Endothelial cell of umbilical vein (primary cell): Measurements from ENCODE around the gene MTG2.

ENCODE experiments used
- EZH2 ChIP-seq: IDR thresholded peaks from 2 replicates; pipeline ENCODE4 v1.6.1; 2012; ENCODE audit warnings: borderline replicate concordance, low read depth, mild to moderate bottlenecking, moderate library complexity, low read length, inconsistent platforms; ENCODE audit not compliant: severe bottlenecking
- POLR2A ChIP-seq: IDR thresholded peaks from 2 replicates; pipeline ENCODE4 v1.6.1; 2012; ENCODE audit warnings: low read depth, mild to moderate bottlenecking, control low read depth, low read length
- POLR2AphosphoS5 ChIP-seq: IDR thresholded peaks from 2 replicates; pipeline ENCODE4 v1.6.1; 2012; ENCODE audit warnings: low read depth, mild to moderate bottlenecking, control low read depth, low read length, moderate library complexity; ENCODE audit not compliant: insufficient read depth
- TF ChIP-seq, protein P1 (sequence below), 2 donors: IDR thresholded peaks; 1 replicate in 1 of 2; 2 replicates in 1 of 2; pipeline ENCODE4 v1.5.1; 2011; ENCODE audit warnings: low read length in 2 of 2, mild to moderate bottlenecking in 2 of 2, moderate library complexity in 2 of 2, control low read depth in 1 of 2, inconsistent platforms in 1 of 2, low read depth in 1 of 2; ENCODE audit not compliant: insufficient read depth in 1 of 2; ENCODE audit errors: extremely low read depth in 1 of 2
- TF ChIP-seq, protein P2 (sequence below): IDR thresholded peaks from 2 replicates; pipeline ENCODE4 v1.6.1; 2011; ENCODE audit not compliant: insufficient read depth, insufficient read length

DNA sequence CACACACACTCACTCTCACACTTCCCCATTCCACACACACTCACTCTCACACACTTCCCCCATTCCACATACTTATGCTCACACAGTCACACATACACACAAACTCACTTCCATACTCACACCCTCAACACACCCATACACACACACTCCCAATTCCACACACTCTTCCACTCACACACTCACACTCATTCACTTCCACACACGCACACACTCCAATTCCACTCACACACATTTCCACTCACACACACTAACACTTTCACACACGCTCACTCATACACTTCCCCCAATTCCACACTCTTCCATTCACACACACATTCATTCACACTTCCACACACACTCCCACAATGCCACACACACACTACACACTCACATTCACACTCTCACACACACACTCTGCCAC is 47.4 kb downstream of the MTG2 start:
- TF ChIP-seq, protein P1, sequence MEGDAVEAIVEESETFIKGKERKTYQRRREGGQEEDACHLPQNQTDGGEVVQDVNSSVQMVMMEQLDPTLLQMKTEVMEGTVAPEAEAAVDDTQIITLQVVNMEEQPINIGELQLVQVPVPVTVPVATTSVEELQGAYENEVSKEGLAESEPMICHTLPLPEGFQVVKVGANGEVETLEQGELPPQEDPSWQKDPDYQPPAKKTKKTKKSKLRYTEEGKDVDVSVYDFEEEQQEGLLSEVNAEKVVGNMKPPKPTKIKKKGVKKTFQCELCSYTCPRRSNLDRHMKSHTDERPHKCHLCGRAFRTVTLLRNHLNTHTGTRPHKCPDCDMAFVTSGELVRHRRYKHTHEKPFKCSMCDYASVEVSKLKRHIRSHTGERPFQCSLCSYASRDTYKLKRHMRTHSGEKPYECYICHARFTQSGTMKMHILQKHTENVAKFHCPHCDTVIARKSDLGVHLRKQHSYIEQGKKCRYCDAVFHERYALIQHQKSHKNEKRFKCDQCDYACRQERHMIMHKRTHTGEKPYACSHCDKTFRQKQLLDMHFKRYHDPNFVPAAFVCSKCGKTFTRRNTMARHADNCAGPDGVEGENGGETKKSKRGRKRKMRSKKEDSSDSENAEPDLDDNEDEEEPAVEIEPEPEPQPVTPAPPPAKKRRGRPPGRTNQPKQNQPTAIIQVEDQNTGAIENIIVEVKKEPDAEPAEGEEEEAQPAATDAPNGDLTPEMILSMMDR (IDR thresholded peaks at IDR 0.05; ENCODE audit: extremely low read depth in 1 of 2, insufficient read depth in 1 of 2, low read depth in 1 of 2, low read length in 2 of 2), result no peak
- TF ChIP-seq POLR2A (no peak), POLR2AphosphoS5 (no peak), EZH2 (no peak)
- TF ChIP-seq, protein P2, sequence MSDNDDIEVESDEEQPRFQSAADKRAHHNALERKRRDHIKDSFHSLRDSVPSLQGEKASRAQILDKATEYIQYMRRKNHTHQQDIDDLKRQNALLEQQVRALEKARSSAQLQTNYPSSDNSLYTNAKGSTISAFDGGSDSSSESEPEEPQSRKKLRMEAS, result no peak
